Mesendoderm (in vitro differentiated cells): ENCODE data around the gene COL5A2.
A peak's percentile ranks its signal among the peaks of the same experiment; 100 is the strongest.

Experiments
- DNase-seq: peaks from one replicate; pipeline ENCODE4 v3.0.0; 2013
- H2AK5ac ChIP-seq: 2 replicates; pipeline ENCODE4 v1.6.1; 2013; ENCODE audit warnings: low read length, inconsistent platforms
- H2BK120ac ChIP-seq: 2 replicates; pipeline ENCODE4 v1.6.1; 2013; ENCODE audit warnings: low read depth, mild to moderate bottlenecking, low read length, moderate library complexity, mixed read lengths
- H2BK15ac ChIP-seq: replicated peaks from 2 replicates; pipeline ENCODE4 v1.6.1; 2013; ENCODE audit warnings: low read depth, mild to moderate bottlenecking, moderate library complexity
- H2BK5ac ChIP-seq: 2 replicates; pipeline ENCODE4 v1.6.1; 2013; ENCODE audit warnings: low read length, inconsistent platforms
- H3K18ac ChIP-seq: 2 replicates; pipeline ENCODE4 v1.6.1; 2013; ENCODE audit warnings: mild to moderate bottlenecking, low read length, mixed read lengths
- H3K23ac ChIP-seq: one replicate; pipeline ENCODE4 v1.6.1; 2013; ENCODE audit warnings: low read length
- H3K27ac ChIP-seq: 2 replicates; pipeline ENCODE4 v1.5.1; 2013; ENCODE audit warnings: low read depth, mild to moderate bottlenecking, inconsistent platforms, low read length, moderate library complexity
- H3K27me3 ChIP-seq: 2 replicates; pipeline ENCODE4 v1.6.1; 2013; ENCODE audit warnings: low read length, control low read depth, mild to moderate bottlenecking, inconsistent platforms; ENCODE audit not compliant: insufficient read depth, poor library complexity
- H3K36me3 ChIP-seq: 2 replicates; pipeline ENCODE4 v1.6.1; 2013; ENCODE audit warnings: low read length, inconsistent platforms; ENCODE audit not compliant: control insufficient read depth, insufficient read depth
- H3K4ac ChIP-seq: one replicate; pipeline ENCODE4 v1.6.1; 2013; ENCODE audit warnings: low read depth, mild to moderate bottlenecking, low read length, moderate library complexity
- H3K4me1 ChIP-seq: 2 replicates; pipeline ENCODE4 v1.6.1; 2013; ENCODE audit warnings: low read depth, low read length, inconsistent platforms; ENCODE audit not compliant: control insufficient read depth
- H3K4me2 ChIP-seq: 2 replicates; pipeline ENCODE4 v1.6.1; 2013; ENCODE audit warnings: low read length
- H3K4me3 ChIP-seq: 2 replicates; pipeline ENCODE4 v1.5.1; 2013; ENCODE audit warnings: mild to moderate bottlenecking, low read length
- H3K56ac ChIP-seq: one replicate; pipeline ENCODE4 v1.6.1; 2013; ENCODE audit warnings: low read length
- H3K79me1 ChIP-seq: 2 replicates; pipeline ENCODE4 v1.6.1; 2013; ENCODE audit warnings: low read length, inconsistent platforms
- H3K79me2 ChIP-seq: 2 replicates; pipeline ENCODE4 v1.6.1; 2013; ENCODE audit warnings: mild to moderate bottlenecking, low read length; ENCODE audit not compliant: control insufficient read depth, insufficient read depth
- H3K9ac ChIP-seq: 2 replicates; pipeline ENCODE4 v1.6.1; 2013; ENCODE audit warnings: low read length, inconsistent platforms
- H4K5ac ChIP-seq: one replicate; pipeline ENCODE4 v1.6.1; 2013; ENCODE audit warnings: low read length
- H4K8ac ChIP-seq: one replicate; pipeline ENCODE4 v1.6.1; 2013; ENCODE audit warnings: low read depth, mild to moderate bottlenecking, control low read depth, low read length, moderate library complexity
- WGBS: extraction: QIAGEN DNeasy Blood & Tissue Kit; methylation state at CpG from one replicate; pipeline ENCODE4 v1.1.7; 2013; ENCODE audit warnings: low lambda C conversion rate, missing lambda C conversion rate; ENCODE audit not compliant: insufficient coverage; ENCODE audit errors: extremely low coverage; 5-methylcytosine and 5-hydroxymethylcytosine counted together

Gene COL5A2

DNA sequence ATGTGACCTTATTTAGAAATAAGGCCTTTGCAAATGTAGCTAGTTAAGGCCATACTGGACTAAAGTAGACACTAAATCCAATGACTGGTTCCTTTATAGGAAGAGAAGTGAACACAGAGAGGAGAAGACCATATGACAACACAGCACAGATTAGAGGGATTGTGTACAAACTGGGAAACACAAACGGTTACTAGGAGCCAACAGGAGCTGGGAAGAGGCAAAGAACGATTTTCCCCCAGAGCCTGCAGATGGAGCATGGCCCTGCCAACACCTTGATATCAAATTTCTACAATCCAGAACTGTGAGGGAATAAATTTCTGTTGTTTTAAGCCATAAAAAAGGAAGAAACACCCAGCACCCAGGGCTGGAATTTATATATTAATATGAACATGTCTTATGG is 38.7 kb upstream of the COL5A2 start:
- peak; percentile 78 for DNase-seq
- WGBS = no CpG with 5 or more reads among the region's 2 CpGs
- no peaks in the 10 kb centered on the region for H3K27me3 ChIP-seq
- no peaks in the 10 kb centered on the region for H3K79me1 ChIP-seq
- H3K4me2 ChIP-seq = no peak overlapping the region
- H3K36me3 ChIP-seq = no peaks in the 10 kb centered on the region
- peak overlapping the region; percentile 92 for H3K56ac ChIP-seq
- H3K79me2 ChIP-seq = no peaks in the 10 kb centered on the region
- peak overlapping the region; percentile 98 for H3K27ac ChIP-seq
- peaks cover 8% of the 10 kb centered on the region for H3K4me1 ChIP-seq
- H2BK120ac ChIP-seq = peak overlapping the region; percentile 100
- peak overlapping the region; percentile 67 for H4K8ac ChIP-seq
- H3K4ac ChIP-seq = peak overlapping the region; percentile 96
- no peak overlapping the region for H3K4me3 ChIP-seq
- peak overlapping the region; percentile 99 for H2AK5ac ChIP-seq
- H2BK15ac ChIP-seq = peak overlapping the region; percentile 88
- peak overlapping the region; percentile 60 for H3K9ac ChIP-seq
- peak overlapping the region; percentile 100 for H2BK5ac ChIP-seq
- H3K23ac ChIP-seq = peak overlapping the region; percentile 57
- peak overlapping the region; percentile 96 for H4K5ac ChIP-seq
- H3K18ac ChIP-seq = peak overlapping the region; percentile 100

DNA sequence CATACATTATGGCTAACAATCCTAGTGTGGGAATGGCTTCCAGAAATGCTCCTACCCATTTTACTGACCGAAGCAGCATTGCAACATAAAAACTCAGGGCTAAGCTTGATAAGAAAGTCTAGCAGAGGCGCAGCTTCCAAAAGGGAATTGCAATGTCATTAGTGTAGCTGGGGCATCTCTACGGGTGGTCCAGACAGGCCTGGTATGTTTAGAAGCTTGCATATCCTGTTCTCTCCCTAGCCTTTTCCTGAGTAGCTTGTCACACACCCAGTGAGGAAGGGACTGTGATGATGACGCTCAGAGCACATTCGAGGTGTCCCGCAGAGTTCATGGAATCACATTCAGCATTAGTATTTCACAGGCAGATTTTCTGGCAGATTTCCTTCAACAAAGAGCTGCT is 38.0 kb upstream of the COL5A2 start:
- peak; percentile 100 for DNase-seq
- Histone ChIP-seq H3K23ac (no peak overlapping the region), H2BK5ac (peak overlapping the region; percentile 100), H3K79me1 (no peaks in the 10 kb centered on the region), H4K8ac (no peak overlapping the region), H3K9ac (peak overlapping the region; percentile 70), H3K36me3 (no peaks in the 10 kb centered on the region), H3K27me3 (no peaks in the 10 kb centered on the region), H3K4ac (peak overlapping the region; percentile 98), H3K4me1 (peaks cover 6% of the 10 kb centered on the region), H2BK120ac (peak overlapping the region; percentile 98), H3K18ac (peak overlapping the region; percentile 97), H3K27ac (peak overlapping the region; percentile 98), H3K4me2 (no peak overlapping the region), H3K79me2 (no peaks in the 10 kb centered on the region), H2BK15ac (no peak overlapping the region), H3K4me3 (no peak overlapping the region), H2AK5ac (no peak overlapping the region), H3K56ac (peak overlapping the region; percentile 92), H4K5ac (no peak overlapping the region)
- no CpG with 5 or more reads among the region's 6 CpGs for WGBS

DNA sequence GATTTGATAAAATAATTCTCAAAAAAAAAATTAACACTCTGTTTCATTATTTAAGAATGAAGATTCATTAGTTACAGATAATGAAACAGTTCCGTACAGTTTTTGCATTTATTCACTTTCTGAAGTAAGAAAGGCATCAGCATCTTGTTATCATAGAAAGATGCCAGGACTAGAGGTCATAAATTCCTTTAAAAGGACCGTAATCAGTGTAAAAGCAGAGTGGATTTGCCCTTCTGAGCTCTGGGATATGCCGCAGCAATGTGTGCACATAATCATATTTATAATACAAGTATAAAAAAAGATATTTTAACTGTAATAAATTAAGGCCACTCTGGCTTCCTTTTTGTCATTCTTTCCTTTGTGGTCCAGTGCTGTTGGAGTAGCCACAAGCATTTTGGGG is 37.5 kb upstream of the COL5A2 start:
- Histone ChIP-seq H3K23ac (no peak overlapping the region), H3K4me1 (peaks cover 6% of the 10 kb centered on the region), H4K8ac (no peak overlapping the region), H3K4ac (peak overlapping the region; percentile 98), H3K36me3 (no peaks in the 10 kb centered on the region), H3K27ac (peak overlapping the region; percentile 95), H3K56ac (peak overlapping the region; percentile 91), H3K27me3 (no peaks in the 10 kb centered on the region), H3K9ac (peak overlapping the region; percentile 70), H3K79me2 (no peaks in the 10 kb centered on the region), H2BK120ac (peak overlapping the region; percentile 98), H3K4me2 (no peak overlapping the region), H4K5ac (peak overlapping the region; percentile 89), H3K18ac (peak overlapping the region; percentile 97), H2BK5ac (peak overlapping the region; percentile 100), H3K4me3 (no peak overlapping the region), H2BK15ac (no peak overlapping the region), H3K79me1 (no peaks in the 10 kb centered on the region), H2AK5ac (no peak overlapping the region)
- DNase-seq = peak; percentile 61
- no CpG with 5 or more reads among the region's 3 CpGs for WGBS

GRCh38 chr2:189214484-189214883 is 34.9 kb upstream of the COL5A2 start:
- no peak overlapping the region for H4K8ac ChIP-seq
- H3K36me3 ChIP-seq = no peaks in the 10 kb centered on the region
- no peak overlapping the region for H3K4ac ChIP-seq
- no peak overlapping the region for H2BK120ac ChIP-seq
- no peaks in the 10 kb centered on the region for H3K27me3 ChIP-seq
- no peak overlapping the region for H3K27ac ChIP-seq
- H4K5ac ChIP-seq = no peak overlapping the region
- H3K18ac ChIP-seq = peak overlapping the region; percentile 68
- H3K23ac ChIP-seq = no peak overlapping the region
- no peak overlapping the region for H2BK15ac ChIP-seq
- no peak overlapping the region for H3K56ac ChIP-seq
- H2BK5ac ChIP-seq = no peak overlapping the region
- no peak overlapping the region for H3K4me2 ChIP-seq
- H3K4me3 ChIP-seq = no peak overlapping the region
- H3K79me1 ChIP-seq = no peaks in the 10 kb centered on the region
- H3K9ac ChIP-seq = no peak overlapping the region
- H3K4me1 ChIP-seq = peaks cover 6% of the 10 kb centered on the region
- WGBS = no CpG with 5 or more reads among the region's 2 CpGs
- no peak for DNase-seq
- no peaks in the 10 kb centered on the region for H3K79me2 ChIP-seq
- H2AK5ac ChIP-seq = no peak overlapping the region

- Histone ChIP-seq H4K5ac (no peak overlapping the region), H3K79me2 (no peaks in the 10 kb centered on the region), H3K18ac (peak overlapping the region; percentile 31), H3K27me3 (no peaks in the 10 kb centered on the region), H2BK15ac (peak overlapping the region; percentile 96), H3K4ac (no peak overlapping the region), H2BK120ac (peak overlapping the region; percentile 93), H3K56ac (peak overlapping the region; percentile 8), H3K79me1 (no peaks in the 10 kb centered on the region), H3K27ac (no peak overlapping the region), H3K36me3 (no peaks in the 10 kb centered on the region), H3K4me3 (no peak overlapping the region), H2AK5ac (no peak overlapping the region), H2BK5ac (no peak overlapping the region), H4K8ac (no peak overlapping the region), H3K4me1 (peaks cover 9% of the 10 kb centered on the region), H3K23ac (no peak overlapping the region), H3K4me2 (no peak overlapping the region), H3K9ac (no peak overlapping the region)
- whole genome bisulfite sequencing = no CpG with 5 or more reads among the region's 2 CpGs
- no peak for DNase-seq
Observed at GRCh38 chr2:189213250-189213649, 33.7 kb upstream of the COL5A2 start.
